HL-60 (cell line): ENCODE data around the gene CST9L.

Experiments
- CTCF ChIP-seq: IDR thresholded peaks from one replicate; pipeline ENCODE4 v1.5.1; 2011; ENCODE audit warnings: low read length, control low read depth, inconsistent platforms; ENCODE audit not compliant: insufficient read depth
- POLR2AphosphoS5 ChIP-seq: IDR thresholded peaks from 2 replicates; pipeline ENCODE4 v1.6.1; 2012; ENCODE audit warnings: low read depth

- TF ChIP-seq POLR2AphosphoS5 (no peak), CTCF (no peak)
Observed at GRCh38 chr20:23528867-23529431, 39.3 kb downstream of the CST9L start.
